IPS-NIHi11 (cell line): ENCODE data around the gene INPP5J.
"Not testable (repeated sequence)": the region's sequence is repeated elsewhere in the genome, so short reads cannot be mapped to it uniquely, and the experiment has no call there.

Source experiments
- DNase-seq: peaks from one replicate; pipeline ENCODE4 v3.0.0; 2012; ENCODE audit warnings: mixed read lengths, low spot score

Gene INPP5J

DNA sequence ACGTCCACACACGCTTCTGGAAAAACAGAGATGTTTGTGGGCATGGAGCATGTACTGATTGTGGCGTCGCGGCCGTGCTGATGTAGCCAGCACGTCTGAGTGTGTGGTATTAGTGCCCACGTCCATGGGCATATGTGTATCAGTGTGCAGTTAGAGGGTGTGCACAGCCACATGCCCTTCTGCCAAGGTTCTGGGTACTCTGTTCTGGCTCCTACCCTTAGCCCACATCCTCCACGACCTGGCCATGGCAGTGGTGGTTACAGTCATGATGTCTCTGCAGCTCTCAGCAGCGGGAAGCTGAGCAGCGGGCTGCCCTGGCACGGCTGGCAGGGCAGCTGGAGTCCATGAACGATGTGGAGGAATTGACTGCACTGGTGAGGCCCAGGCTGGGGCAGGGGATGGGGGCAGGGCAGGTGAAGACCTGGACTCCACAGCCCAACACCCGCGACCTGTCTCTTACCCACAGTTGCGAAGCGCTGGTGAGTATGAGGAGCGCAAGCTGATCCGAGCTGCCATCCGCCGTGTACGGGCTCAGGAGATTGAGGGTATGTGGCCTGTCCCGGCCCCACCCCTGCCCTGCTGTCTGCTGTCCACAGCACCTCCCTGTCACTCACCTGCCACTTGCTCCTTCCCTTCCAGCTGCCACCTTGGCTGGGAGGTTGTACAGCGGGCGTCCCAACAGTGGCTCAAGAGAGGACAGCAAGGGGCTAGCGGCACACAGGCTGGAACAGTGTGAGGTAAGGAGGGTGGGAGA is 34.4 kb upstream of the INPP5J start:
- no peak for DNase-seq

DNA sequence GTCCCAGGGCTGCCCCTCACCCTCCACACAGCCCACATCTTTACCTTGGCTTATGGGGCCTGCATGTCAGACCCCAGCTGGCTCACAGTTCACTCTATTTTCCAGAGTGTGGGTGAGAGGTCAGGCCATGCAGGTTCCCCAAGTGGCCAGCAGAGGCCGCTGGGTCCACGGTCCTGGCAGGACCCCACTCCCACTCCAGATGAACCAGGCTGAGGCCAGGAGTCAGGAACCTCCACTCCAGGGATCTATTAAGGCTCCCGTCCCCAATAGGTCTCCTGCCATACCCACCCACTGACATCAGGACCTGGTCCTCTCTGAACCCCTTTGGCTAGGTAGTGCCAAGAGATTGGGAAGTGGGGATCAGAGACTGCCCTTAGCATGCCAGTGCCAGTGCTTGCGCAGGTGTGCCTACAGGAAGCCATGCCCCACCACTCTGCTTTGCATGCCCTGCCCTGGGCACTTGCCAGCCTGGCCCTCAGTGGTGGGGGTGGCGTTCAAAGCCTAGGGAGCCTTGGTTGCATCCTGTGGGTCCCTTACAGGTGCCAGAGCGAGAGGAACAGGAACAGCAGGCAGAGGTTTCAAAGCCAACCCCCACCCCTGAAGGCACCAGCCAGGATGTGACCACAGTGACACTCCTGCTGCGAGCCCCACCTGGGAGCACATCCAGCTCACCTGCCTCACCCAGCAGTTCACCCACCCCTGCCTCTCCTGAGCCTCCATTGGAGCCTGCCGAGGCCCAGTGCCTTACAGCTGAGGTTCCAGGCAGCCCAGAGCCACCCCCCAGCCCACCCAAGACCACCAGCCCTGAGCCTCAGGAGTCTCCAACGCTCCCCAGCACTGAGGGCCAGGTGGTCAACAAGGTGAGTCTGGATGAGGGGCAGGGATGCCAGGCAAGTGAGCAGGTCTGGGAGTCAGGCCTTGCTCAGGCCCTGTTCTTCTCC is 33.3 kb upstream of the INPP5J start:
- DNase-seq = peak; percentile 64

DNA sequence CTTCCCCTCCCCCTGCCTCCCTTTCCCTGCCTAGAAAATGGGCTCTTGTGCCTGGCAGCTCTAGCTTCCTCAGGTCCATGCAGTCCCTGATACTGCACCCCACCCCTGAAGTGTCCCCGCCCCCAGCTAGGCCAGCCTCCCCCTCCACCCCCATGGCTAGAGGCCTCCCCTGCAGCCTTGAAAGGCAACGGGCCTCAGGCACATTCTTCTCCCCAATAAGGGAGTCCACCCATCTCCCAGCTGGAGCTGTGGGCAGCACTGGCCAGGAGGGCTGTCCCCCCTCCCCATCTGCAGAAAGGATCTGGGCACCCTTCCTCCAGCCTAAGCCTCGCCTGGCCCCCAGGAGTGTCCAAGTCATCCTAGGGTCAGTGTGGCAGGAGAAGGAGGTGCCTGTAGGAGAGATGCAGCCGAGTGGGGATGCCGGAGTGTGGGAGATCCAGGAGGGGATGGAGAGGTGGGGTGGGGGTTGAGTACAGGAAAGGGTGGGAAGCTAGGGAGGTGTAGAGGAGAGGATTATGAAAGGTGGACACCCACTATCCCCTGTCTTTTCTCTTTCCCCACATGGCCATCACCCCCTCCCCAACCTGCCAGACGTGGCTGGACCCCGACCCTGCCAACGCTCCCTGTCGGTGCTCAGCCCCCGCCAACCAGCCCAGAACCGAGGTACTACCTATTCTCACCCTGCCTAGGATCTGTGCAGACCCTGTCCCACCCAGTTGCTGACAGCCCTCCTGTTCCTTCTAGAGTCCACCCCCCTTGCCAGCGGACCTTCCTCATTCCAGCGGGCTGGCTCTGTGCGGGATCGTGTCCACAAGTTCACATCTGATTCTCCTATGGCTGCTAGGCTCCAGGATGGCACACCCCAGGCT is 32.3 kb upstream of the INPP5J start:
- DNase-seq = no peak

DNA sequence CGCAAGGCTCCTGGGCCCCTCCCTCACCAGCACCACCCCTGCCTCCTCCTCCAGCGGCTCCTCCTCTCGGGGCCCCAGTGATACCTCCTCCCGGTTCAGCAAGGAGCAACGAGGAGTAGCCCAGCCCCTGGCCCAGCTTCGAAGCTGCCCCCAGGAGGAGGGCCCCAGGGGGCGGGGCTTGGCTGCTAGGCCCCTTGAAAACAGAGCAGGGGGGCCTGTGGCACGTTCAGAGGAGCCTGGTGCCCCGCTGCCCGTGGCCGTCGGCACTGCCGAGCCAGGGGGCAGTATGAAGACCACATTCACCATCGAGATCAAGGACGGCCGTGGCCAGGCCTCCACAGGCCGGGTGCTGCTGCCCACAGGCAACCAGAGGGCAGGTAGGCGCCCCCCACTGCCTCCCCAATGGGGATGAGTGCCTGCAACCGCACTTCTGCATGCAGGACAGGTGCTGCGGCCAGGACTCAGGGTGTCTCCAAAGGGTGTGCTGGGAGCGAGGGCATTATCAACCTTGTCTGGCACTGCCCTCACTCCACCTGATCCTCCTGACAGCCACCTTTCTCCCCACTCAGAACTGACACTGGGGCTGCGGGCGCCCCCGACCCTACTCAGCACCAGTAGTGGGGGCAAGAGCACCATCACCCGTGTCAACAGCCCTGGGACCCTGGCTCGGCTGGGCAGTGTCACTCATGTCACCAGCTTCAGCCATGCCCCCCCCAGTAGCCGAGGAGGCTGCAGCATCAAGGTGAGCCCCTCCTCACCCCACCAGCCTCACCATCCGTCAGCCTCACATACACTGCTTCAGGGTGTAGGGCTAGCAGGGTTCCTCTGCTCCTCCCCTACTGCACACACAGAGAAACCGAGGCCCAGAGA is 31.4 kb upstream of the INPP5J start:
- DNase-seq = no peak

DNA sequence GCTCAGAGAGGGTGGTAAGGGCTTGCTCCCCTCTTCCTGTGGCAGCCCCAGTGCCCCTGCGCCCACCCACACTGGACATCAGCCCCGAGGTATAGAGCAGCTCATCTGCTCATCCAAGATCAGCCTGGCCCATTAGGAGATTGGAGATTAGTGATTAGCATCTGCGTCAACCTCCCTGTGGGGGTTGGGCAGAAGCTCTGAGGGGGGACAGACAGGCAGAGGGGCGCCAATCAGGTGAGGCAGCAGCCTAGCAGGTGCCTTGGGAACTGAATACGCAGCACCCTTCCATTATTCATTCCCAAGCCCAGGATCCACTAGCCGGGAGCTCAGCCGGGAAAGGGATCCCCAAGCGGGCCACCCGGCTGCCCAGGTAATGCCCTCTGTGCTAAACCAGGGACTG is 30.6 kb upstream of the INPP5J start:
- DNase-seq = no peak

DNA sequence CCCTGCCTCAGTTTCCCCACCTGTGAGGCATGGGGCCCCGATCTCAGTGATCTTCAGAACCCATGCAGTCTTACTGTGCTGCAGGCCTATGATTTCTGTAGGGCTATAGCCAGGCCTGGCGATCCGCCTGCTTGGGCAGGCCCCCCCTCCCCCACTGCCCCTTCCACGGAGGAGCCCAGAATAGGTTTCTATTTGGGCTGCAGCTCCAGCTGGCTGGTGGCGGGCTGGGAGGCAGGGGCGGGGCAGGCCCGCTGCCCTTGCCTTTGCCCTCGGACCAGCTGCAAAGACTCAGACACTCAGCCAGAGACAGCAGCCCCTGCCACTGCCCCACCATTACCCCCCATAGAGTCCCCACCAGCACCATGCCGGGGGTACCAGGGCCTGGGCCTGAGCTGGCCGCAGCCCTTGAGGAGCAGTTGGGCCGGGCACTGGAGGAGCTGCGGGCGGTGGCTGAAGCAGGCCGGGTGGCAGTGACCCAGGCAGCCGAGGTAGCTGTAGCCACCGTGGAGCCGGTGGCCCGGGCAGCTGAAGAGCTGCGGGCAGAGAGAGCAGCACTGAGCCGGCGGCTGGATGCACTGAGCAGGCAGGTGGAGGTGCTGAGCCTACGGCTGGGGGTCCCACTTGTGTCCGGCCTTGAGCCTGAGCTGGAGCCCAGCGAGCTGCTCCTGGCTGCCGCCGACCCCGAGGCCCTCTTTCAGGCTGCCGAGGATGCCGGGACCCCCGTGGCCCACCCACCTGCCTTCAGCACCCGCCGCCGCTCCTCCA is 29.5 kb upstream of the INPP5J start:
- no peak for DNase-seq

DNA sequence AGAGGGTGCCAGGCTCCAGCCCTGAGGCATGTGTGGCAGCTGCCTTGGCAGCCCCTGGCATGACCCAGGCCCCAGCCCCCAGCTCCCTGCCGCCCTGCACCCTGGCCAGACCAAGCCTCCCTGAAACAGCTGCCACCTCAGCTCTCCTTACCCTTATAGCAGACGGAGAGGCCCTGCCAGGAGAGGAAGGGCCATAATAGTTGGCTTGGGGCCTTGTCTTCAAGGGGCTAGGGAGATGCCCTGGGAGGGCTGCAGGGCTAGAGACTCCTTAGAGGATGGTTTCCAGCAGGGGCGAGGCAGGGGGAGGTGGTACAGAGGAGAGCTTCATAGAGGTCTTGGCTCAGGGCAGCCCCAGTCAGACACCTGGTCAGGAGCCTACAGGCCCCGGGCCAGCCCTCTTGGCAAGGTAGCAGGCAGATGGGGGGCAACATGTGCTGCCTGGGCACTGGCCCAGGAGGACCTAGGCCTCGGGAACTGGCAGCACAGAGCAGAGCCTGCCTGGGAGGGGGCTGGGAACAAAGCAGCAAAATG is 28.7 kb upstream of the INPP5J start:
- DNase-seq = no peak

DNA sequence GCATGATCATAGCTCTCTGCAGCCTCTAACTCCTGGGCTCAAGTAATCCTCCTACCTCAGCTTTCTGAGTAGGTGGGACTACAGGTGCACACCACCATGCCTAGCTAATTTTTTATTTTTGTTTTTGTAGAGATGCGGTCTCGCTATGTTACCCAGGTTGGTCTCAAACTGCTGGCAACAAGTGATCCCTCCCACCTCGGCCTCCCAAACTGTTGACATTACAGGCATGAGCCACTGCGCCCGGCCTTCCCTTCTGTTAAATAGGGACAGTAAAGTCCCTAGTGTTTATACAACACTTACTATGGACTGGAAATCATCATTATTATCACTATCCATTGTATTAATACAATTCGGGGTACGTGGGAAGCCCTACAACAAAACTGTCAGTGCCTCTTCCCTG is 28.0 kb upstream of the INPP5J start:
- no peak for DNase-seq

DNA sequence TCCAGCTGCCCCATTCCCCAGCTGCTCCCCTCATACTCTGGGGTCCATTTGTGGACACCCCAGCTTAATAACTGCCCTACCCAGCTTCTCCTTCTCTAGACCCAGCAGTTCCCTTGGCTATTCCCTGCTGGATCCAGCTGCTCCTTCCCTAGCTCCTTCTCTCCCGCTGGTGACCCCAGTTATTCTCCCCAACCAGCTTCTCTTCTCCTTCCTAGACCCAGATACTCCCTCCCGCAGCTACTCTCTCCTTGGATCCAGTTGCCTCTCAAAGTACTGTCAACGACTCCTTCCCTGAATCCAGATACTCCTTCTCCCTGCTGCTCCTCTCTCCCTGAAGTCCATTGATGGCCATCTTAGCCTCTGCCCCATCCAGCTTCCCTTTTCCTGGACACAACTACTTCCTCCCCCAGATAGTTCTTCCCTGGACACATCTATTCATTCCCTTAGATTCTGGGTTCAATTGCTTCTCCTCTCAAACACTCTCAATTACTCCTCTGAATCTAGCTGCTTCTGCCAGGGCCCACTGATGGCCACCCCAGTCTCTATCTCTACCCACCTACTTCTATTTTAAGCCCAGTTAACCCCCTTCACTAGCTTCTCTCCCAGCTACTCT is 27.0 kb upstream of the INPP5J start:
- DNase-seq = no peak

DNA sequence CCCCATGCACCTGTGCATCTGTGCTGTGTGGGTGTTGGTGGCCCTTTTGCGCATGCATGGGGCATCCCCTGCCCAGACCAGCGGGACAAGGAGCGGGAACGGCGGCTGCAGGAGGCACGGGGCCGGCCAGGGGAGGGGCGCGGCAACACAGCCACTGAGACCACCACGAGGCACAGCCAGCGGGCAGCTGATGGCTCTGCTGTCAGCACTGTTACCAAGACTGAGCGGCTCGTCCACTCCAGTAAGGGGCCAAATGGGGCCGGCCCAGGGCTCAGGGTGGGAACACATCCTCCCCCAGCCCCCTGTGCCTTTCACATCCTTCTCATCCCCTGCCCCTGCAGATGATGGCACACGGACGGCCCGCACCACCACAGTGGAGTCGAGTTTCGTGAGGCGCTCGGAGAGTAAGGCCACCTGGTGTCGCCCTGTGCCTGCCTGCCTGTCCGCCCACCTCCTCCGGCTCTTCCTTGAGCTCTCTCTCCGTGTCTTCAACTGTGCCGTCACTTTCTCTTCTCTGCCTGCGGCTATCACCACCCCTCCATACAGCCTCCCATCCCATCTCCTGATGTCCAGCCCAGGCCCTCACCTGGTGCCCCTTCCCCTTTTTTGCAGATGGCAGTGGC is 26.0 kb upstream of the INPP5J start:
- no peak for DNase-seq

DNA sequence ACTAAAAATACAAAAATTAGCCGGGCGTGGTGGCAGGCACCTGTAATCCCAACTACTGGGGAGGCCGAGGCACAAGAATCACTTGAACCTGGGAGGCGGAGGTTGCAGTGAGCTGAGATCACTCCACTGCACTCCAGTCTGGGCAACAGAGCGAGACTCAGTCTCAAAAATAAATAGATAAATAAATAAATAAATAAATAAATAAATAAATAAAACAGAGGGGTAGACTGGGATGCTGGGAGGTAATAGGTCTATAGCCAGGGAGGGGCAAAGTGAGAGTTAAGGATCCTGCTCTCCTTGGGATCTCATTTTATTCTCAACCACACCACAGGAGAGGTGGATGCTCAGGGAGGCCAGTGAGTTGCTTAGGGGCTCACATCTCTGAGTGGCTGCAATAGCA is 25.2 kb upstream of the INPP5J start:
- not testable (repeated sequence) for DNase-seq

DNA sequence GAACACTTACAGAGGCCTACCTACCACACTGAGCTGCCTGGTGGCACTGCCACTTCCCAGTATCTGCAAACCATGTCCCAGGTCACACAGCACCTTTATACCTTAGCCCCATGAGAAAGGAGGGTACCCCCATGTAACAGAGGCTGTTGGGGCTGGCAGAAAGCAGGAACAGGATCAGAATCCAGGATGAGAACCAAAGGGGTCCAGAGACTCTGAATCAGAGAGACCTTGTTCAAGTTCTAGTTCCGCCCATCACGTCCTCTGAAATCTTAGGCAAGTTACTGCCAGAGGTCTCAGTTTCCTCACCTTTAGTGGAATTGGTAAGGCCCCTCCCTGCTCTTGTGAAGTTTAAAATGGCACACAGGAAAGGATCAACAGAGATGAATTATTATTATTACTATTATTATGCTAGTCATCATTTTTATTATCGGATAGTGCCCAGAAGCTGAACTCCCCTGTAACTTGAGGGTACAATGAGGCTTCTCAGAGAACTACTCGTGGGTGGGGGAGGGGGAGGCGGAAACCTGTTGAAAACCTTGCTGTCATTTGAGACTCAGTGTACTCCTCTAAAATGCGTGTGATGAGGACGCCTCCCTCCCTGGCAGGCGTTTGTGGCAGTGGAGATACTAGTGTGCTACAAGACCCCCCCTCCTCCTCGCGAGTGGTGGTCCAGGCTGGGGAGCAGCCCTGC is 24.7 kb upstream of the INPP5J start:
- DNase-seq = no peak

DNA sequence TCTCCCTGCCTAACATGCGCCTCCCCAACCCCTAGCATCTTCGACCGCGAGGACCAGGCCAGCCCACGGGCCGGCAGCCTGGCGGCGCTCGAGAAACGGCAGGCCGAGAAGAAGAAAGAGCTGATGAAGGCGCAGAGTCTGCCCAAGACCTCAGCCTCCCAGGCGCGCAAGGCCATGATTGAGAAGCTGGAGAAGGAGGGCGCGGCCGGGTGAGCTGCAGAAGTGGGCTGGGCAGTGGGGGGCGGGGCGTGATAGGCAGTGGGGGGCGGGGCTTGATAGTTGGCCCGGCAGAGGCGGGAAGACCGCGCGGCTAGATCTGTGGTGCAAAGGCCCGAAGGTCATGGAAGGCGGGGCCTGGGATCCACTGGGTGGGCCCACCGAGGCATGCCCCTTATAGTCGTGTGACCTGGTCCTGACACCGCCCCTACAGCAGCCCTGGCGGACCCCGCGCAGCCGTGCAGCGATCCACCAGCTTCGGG is 24.1 kb upstream of the INPP5J start:
- peak; percentile 93 for DNase-seq

DNA sequence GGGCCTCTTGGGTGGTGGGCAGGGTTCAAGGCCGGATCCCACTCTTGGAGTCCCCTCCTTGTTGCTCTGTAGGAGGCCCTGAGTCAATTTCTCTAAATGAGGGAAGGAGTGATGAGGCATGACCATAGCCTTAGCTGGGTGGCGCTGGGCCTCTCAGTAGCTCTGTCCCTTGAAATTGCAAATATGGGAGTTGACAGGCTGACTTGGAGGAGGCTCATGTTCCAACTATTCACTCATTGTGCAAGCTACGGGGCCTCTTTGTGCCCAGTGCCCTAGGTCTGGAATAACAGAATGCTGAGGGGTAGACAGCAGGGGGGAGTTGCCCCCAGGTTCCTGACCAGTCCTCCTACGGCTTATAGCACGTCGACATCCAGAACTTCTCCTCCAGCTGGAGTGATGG is 23.4 kb upstream of the INPP5J start:
- no peak for DNase-seq

DNA sequence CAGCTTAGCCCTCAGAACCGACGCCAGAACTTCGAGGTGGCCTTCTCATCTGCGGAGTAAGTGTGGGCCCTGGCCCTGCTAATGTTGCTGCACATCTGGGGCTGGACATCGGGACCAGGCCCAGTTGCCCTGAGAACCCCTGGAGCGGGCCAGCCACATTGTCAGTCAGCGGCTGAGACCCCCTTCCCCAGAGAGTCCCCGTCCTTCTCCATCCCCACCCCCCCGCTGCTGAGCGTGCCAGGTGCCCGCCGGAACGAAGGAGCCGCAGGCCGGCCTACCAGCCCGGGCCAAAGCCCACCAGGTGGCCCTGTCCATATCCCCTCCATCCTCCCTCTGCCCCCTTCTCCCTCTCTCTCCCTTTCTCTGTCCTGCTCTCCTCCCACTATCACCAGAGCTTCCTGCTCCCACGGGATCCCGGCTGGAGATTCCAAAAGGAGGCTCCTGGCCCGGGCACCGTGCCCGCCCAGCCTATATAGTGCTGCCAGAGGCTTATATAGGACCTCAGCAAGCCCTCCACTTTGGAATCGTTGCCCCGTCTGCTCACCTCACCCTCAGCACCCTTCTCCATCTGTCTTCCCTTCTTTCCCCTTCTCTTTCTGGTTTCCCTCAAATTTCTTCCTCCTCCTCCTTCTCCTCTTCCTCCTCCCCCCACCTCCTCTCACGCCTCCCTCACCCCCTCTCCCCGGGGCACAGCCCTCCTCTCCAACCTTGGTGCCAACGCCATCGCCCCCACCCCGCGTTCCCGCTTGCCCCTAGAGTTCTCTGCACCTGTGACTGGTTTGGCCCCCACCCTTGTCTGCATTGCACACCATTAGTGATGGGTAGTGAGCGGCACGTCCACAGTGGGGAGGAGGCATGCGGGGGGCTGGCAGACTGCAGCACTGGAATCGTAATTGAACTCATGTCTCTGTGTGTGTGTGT is 22.7 kb upstream of the INPP5J start:
- no peak for DNase-seq

DNA sequence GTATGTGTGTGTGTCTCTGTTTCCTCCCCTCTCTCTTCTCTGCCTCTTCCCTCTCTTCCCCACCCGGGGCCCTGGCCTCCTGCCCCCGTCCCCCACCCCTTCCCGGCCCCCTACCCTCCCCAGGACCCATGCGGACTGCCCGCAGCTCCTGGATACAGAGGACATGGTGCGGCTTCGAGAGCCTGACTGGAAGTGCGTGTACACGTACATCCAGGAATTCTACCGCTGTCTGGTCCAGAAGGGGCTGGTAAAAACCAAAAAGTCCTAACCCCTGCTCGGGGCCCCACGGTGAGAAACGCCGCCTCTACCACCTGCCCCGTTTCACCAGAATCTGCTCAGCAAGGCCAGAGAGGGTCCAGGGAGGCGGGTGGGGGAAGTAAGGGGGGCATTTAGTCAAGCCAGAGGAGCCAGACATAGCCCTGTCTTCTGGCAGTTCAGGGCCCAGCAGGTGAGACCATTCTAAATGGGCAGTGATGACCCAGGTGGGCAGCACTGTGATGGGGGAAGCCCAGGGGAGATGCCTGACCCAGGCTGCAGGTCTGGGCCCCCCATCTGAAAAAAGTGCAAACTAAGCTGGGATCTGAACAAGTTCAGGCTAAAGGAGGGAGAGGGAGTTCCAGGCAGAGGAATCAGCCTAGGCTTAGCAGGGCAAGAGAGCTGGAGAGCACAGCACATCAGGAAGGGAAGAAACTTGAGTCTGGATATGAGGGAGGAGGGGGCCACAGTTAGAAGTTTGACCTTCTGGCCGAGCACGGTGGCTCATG is 21.8 kb upstream of the INPP5J start:
- DNase-seq = no peak
